ENCODE results near the gene C9orf152. TPM values are rescaled to one million over a fixed set of nuclear protein-coding genes. Genes with fewer than 3 reads are reported as not detected.
A peak's percentile ranks its signal among the peaks of the same experiment; 100 is the strongest.

C9orf152 gene
- total RNA-seq (10 to 100 TPM; 12.5 to 19.5 TPM), polyA plus RNA-seq (ENCODE audit: insufficient read length in 6 of 6) (10 to 100 TPM in 2 of 6 donors, 1 to 10 TPM in 4; 6.7 to 14.1 (median 8.4) TPM)
- long read RNA-seq, donor 1, transcript C9orf152-201 (2 exons, 2,717 nt) = major isoform, 9 of 9 reads
- long read RNA-seq, donor 1, partial matches to known transcripts = 0 of 9 reads
- long read RNA-seq, donor 1, other reads (novel, unspliced or antisense) = 0 of 9 reads
- long read RNA-seq, donor 2, partial matches to known transcripts = 0 of 3 reads
- long read RNA-seq, donor 2, other reads (novel, unspliced or antisense) = 0 of 3 reads
- long read RNA-seq, donor 3 = 0 reads
- long read RNA-seq, donor 4, transcript C9orf152-201 (2 exons, 2,717 nt) = major isoform, 10 of 13 reads
- long read RNA-seq, donor 4, partial matches to known transcripts = 0 of 13 reads
- long read RNA-seq, donor 4, other reads (novel, unspliced or antisense) = 3 of 13 reads
- long read RNA-seq, donor 5, transcript C9orf152-201 (2 exons, 2,717 nt) = major isoform, 6 of 6 reads
- long read RNA-seq, donor 5, partial matches to known transcripts = 0 of 6 reads
- long read RNA-seq, donor 5, other reads (novel, unspliced or antisense) = 0 of 6 reads
- long read RNA-seq, donor 6, partial matches to known transcripts = 0 of 3 reads
- long read RNA-seq, donor 6, other reads (novel, unspliced or antisense) = 0 of 3 reads
- long read RNA-seq, donor 7, transcript C9orf152-201 (2 exons, 2,717 nt) = major isoform, 5 of 5 reads
- long read RNA-seq, donor 7, partial matches to known transcripts = 0 of 5 reads
- long read RNA-seq, donor 7, other reads (novel, unspliced or antisense) = 0 of 5 reads
- long read RNA-seq, donor 8, transcript C9orf152-201 (2 exons, 2,717 nt) = major isoform, 6 of 6 reads
- long read RNA-seq, donor 8, partial matches to known transcripts = 0 of 6 reads
- long read RNA-seq, donor 8, other reads (novel, unspliced or antisense) = 0 of 6 reads
- long read RNA-seq, donor 9 = 0 reads
- long read RNA-seq, donor 10, partial matches to known transcripts = 0 of 3 reads
- long read RNA-seq, donor 10, other reads (novel, unspliced or antisense) = 0 of 3 reads
- long read RNA-seq, donor 11 = 0 reads
- long read RNA-seq, donor 12, transcript C9orf152-201 (2 exons, 2,717 nt) = major isoform, 10 of 10 reads
- long read RNA-seq, donor 12, partial matches to known transcripts = 0 of 10 reads
- long read RNA-seq, donor 12, other reads (novel, unspliced or antisense) = 0 of 10 reads

- peak; percentile 35 for ATAC-seq
- Histone ChIP-seq H3K27me3 (no peaks in the 10 kb centered on the region), H3K36me3 (no peaks in the 10 kb centered on the region), H3K9me3 (no peaks in the 10 kb centered on the region), H3K4me1 (no peaks in the 10 kb centered on the region), H3K27ac (peak within 1 kb of the TSS; percentile 38 to 84), H3K4me3 (peak within 1 kb of the TSS; percentile 13 to 30)
- intact Hi-C loops (cut with DNase I) = no loop called here
- TF ChIP-seq CTCF (IDR thresholded peaks at IDR 0.05) = no peak
- DNase-seq = peak in 2 of 4 donors; percentile 53 to 57
These were observed at the start of gene C9orf152 for GRCh38 chr9:110208031-110208430. Gene C9orf152 (minus strand): TSS chr9:110208159. CDS start chr9:110207579, 580 bp downstream.

GRCh38 chr9:110257097-110257841 is 49.3 kb upstream of the C9orf152 start:
- ATAC-seq = peak; percentile 1

DNA sequence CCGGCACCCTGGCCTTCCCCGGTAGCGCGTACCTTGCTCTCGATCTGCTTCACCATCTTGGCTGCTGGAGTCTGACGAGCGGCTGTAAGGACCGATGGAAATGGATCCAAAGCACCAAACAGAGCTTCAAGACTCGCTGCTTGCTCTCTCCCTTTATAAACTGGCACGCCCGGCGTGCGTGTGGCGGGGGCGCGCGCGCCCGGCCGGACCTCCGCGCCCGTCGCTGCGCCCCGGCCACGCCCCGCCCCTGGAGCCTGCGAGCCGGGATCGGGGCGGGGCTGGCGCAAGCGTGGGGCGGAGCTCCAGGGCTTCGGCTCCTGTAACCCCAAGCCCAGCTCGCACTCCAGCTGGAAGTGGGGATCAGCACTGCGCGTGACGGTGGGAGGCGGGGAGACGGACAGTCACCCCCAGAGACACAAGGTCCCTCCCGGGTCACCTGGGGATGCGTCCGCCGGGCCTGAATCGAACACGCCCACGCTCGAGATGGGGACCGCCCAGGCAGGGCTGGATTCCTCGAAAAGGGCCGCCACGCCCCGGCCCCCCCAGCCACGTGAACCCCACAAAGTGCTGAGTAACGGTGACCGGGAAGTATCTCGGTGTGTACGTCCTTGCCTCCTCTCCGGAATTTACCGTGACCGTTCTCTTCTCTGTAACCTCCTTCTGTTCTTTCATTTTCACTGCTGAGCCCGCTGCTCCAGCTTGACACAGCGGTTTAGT is 48.6 kb upstream of the C9orf152 start, which contains the start of gene TXN:
TXN (minus strand) TSS at position 128 of the 717 bp plus-strand sequence; CDS start at position 56, 72 bp downstream.
- no peaks in the 10 kb centered on the region for H3K9me3 ChIP-seq
- H3K4me1 ChIP-seq = peaks cover 16 to 58% of the 10 kb centered on the region in 2 donors
- no peaks in the 10 kb centered on the region for H3K36me3 ChIP-seq
- peak within 1 kb of the TSS; percentile 75 to 90 for H3K4me3 ChIP-seq
- ATAC-seq (peak; percentile 90), DNase-seq (peak; percentile 93 to 98 (median 94))
- intact Hi-C loops (cut with DNase I) = no loop called here
- no peak for TF ChIP-seq CTCF (IDR thresholded peaks at IDR 0.05)
- no peaks in the 10 kb centered on the region for H3K27me3 ChIP-seq
- H3K27ac ChIP-seq = peak within 1 kb of the TSS; percentile 91 to 93

More at GRCh38 chr9:110257097-110257841, 49.3 kb upstream of the C9orf152 start:
- Histone ChIP-seq H3K9me3 (no peaks in the 10 kb centered on the region), H3K4me1 (peaks cover 16 to 51% of the 10 kb centered on the region in 2 donors), H3K4me3 (peak overlapping the region; percentile 75 to 90), H3K36me3 (no peaks in the 10 kb centered on the region), H3K27ac (peak overlapping the region; percentile 91 to 93), H3K27me3 (no peaks in the 10 kb centered on the region)
- intact Hi-C loops (cut with DNase I) = no loop called here
- TF ChIP-seq CTCF (IDR thresholded peaks at IDR 0.05) = no peak
- no peak for DNase-seq

Data from left lung (tissue), 14 donors.